Pulmonary artery endothelial cell (primary cell): ENCODE data around the gene INO80B. TPM values are rescaled to one million over a fixed set of nuclear protein-coding genes. Genes with fewer than 3 reads are reported as not detected.
"Not testable (repeated sequence)": the region's sequence is repeated elsewhere in the genome, so short reads cannot be mapped to it uniquely, and the experiment has no call there.

ENCODE experiments used
- DNase-seq: peaks from one replicate; pipeline ENCODE4 v3.0.0-alpha.2; 2011; ENCODE audit warnings: low read depth, low spot score
- total RNA-seq: library from RNA; depleted of rRNA; stranded (reverse); fragments of >200 nt; gene quantifications from 2 replicates; pipeline ENCODE4 v1.2.3, GENCODE V29; 2014

Gene INO80B
- total RNA-seq, 1 donor from 2014 or later: 13.1 TPM

- DNase-seq: no peak
Observed at GRCh38 chr2:74447230-74447999, 7.5 kb upstream of the INO80B start.

- DNase-seq: no peak
Observed at GRCh38 chr2:74448771-74449170, 6.1 kb upstream of the INO80B start.

GRCh38 chr2:74450570-74451190 lies 4.2 kb upstream of the INO80B start:
- DNase-seq: no peak

GRCh38 chr2:74457129-74457548 lies 2.3 kb downstream of the INO80B start:
- DNase-seq: no peak

- DNase-seq: no peak
Observed at GRCh38 chr2:74457549-74458131, 2.8 kb downstream of the INO80B start.

- DNase-seq: peak; percentile 100
Observed at GRCh38 chr2:74458132-74458937, 3.4 kb downstream of the INO80B start, which contains the start of gene WBP1. WBP1 (plus strand) TSS chr2:74458438; CDS start chr2:74458603, 165 bp downstream.

GRCh38 chr2:74458938-74459363 lies 4.1 kb downstream of the INO80B start:
- no peak for DNase-seq

- DNase-seq: not testable (repeated sequence)
Observed at GRCh38 chr2:74459503-74460118, 4.7 kb downstream of the INO80B start.

GRCh38 chr2:74460187-74460586 lies 5.3 kb downstream of the INO80B start:
- not testable (repeated sequence) for DNase-seq

- DNase-seq: no peak
Observed at GRCh38 chr2:74461187-74462053, 6.5 kb downstream of the INO80B start.

- no peak for DNase-seq
Observed at GRCh38 chr2:74462054-74462785, 7.3 kb downstream of the INO80B start.

GRCh38 chr2:74462786-74463105 lies 7.9 kb downstream of the INO80B start:
- no peak for DNase-seq

- DNase-seq: no peak
Observed at GRCh38 chr2:74464406-74464805, 9.5 kb downstream of the INO80B start.

GRCh38 chr2:74470742-74471141 lies 15.9 kb downstream of the INO80B start:
- DNase-seq: not testable (repeated sequence)

GRCh38 chr2:74471332-74472065 lies 16.6 kb downstream of the INO80B start:
- DNase-seq: no peak

- peak; percentile 78 for DNase-seq
Observed at GRCh38 chr2:74472086-74472944, 17.4 kb downstream of the INO80B start, which contains the start of gene MRPL53. MRPL53 (minus strand) TSS chr2:74472680; CDS start chr2:74472660, 20 bp downstream.

GRCh38 chr2:74472945-74473258 lies 18.0 kb downstream of the INO80B start:
- no peak for DNase-seq

GRCh38 chr2:74474481-74474880 lies 19.6 kb downstream of the INO80B start:
- no peak for DNase-seq
